Neural cell (in vitro differentiated cells): ENCODE measurements around the gene SPTBN2. TPM values are rescaled to one million over a fixed set of nuclear protein-coding genes. Genes with fewer than 3 reads are reported as not detected.

ENCODE experiments used
- H2AFZ ChIP-seq: fragments of 200-600, 300-800 bp; sonication (generic), shearing (Covaris generic); 2 replicates; pipeline ENCODE4 v1.6.0; 2014; ENCODE audit warnings: low read depth, mild to moderate bottlenecking, antibody characterized with exemption, low read length, moderate library complexity
- H3F3A ChIP-seq: fragments of 200-600 bp; shearing (Covaris generic); 2 replicates; pipeline ENCODE4 v1.6.1; 2016; ENCODE audit warnings: mild to moderate bottlenecking, moderate library complexity, mixed read lengths, antibody characterized with exemption, low read length; ENCODE audit not compliant: insufficient read depth, poor library complexity, severe bottlenecking
- H3K27ac ChIP-seq: fragments of 200-600, 300-800 bp; sonication (generic), shearing (Covaris generic); 2 replicates; pipeline ENCODE4 v1.5.1; 2014; ENCODE audit warnings: mild to moderate bottlenecking, low read length, moderate library complexity
- H3K27me3 ChIP-seq: fragments of 300-800, 200-600 bp; sonication (generic), shearing (Covaris generic); 2 replicates; pipeline ENCODE4 v1.6.0; 2014; ENCODE audit warnings: mild to moderate bottlenecking, low read depth, low read length, moderate library complexity; ENCODE audit not compliant: insufficient read depth
- H3K36me3 ChIP-seq: fragments of 300-800, 200-600 bp; sonication (generic), shearing (Covaris generic); 2 replicates; pipeline ENCODE4 v1.5.1; 2014; ENCODE audit warnings: mild to moderate bottlenecking, antibody characterized with exemption, low read length, moderate library complexity; ENCODE audit not compliant: insufficient read depth
- H3K4me2 ChIP-seq: fragments of 300-800, 200-600 bp; sonication (generic), shearing (Covaris generic); 2 replicates; pipeline ENCODE4 v1.6.0; 2014; ENCODE audit warnings: mild to moderate bottlenecking, low read length
- H3K4me3 ChIP-seq: fragments of 300-800, 200-600 bp; sonication (generic), shearing (Covaris generic); 2 replicates; pipeline ENCODE4 v1.5.1; 2014; ENCODE audit warnings: mild to moderate bottlenecking, low read length, moderate library complexity
- H3K79me2 ChIP-seq: fragments of 200-600 bp; shearing (Covaris generic); replicated peaks from 2 replicates; pipeline ENCODE4 v1.6.0; 2014; ENCODE audit warnings: mild to moderate bottlenecking, low read length, moderate library complexity; ENCODE audit not compliant: insufficient read depth
- H3K9ac ChIP-seq: fragments of 300-800, 200-600 bp; sonication (generic), shearing (Covaris generic); 2 replicates; pipeline ENCODE4 v1.6.1; 2016; ENCODE audit warnings: mild to moderate bottlenecking, low read length, mixed read lengths
- H3K9me2 ChIP-seq: fragments of 200-600 bp; shearing (Covaris generic); 2 replicates; pipeline ENCODE4 v1.6.1; 2016; ENCODE audit warnings: mild to moderate bottlenecking, low read length, mixed read lengths; ENCODE audit not compliant: insufficient read depth
- H3K9me3 ChIP-seq: fragments of 200-600, 300-800 bp; sonication (generic), shearing (Covaris generic); 2 replicates; pipeline ENCODE4 v1.6.1; 2016; ENCODE audit warnings: mild to moderate bottlenecking, mixed run types, low read length, moderate library complexity, mixed read lengths
- H4K20me1 ChIP-seq: fragments of 200-600 bp; shearing (Covaris generic); 2 replicates; pipeline ENCODE4 v1.6.1; 2016; ENCODE audit warnings: mild to moderate bottlenecking, mixed run types; ENCODE audit not compliant: insufficient read depth
- CTCF ChIP-seq: fragments of 450-650 bp; IDR thresholded peaks from 2 replicates; pipeline ENCODE4 v1.5.1; 2014; ENCODE audit warnings: antibody characterized with exemption, mild to moderate bottlenecking, moderate library complexity; ENCODE audit not compliant: poor library complexity, severe bottlenecking
- EP300 ChIP-seq: fragments of 450-650 bp; conservative IDR thresholded peaks from 2 replicates; pipeline ENCODE4 v1.6.1; 2014; ENCODE audit warnings: antibody characterized with exemption, mild to moderate bottlenecking, moderate library complexity; ENCODE audit not compliant: poor library complexity, severe bottlenecking
- EZH2 ChIP-seq: fragments of 200-600, 300-800 bp; shearing (Covaris generic), sonication (generic); IDR thresholded peaks from 2 replicates; pipeline ENCODE4 v1.6.1; 2014; ENCODE audit warnings: antibody characterized with exemption, low read length, borderline replicate concordance, mild to moderate bottlenecking; ENCODE audit not compliant: insufficient read depth, poor library complexity, severe bottlenecking
- MXI1 ChIP-seq: fragments of 450-650 bp; conservative IDR thresholded peaks from 2 replicates; pipeline ENCODE4 v1.6.1; 2014; ENCODE audit warnings: antibody characterized with exemption, mild to moderate bottlenecking; ENCODE audit not compliant: poor library complexity, severe bottlenecking
- POLR2AphosphoS5 ChIP-seq: IDR thresholded peaks from 2 replicates; pipeline ENCODE4 v1.6.1; 2012
- RAD21 ChIP-seq: fragments of 450-650 bp; conservative IDR thresholded peaks from 2 replicates; pipeline ENCODE4 v1.6.1; 2014; ENCODE audit warnings: antibody characterized with exemption, mild to moderate bottlenecking, moderate library complexity
- SMC3 ChIP-seq: fragments of 450-650 bp; conservative IDR thresholded peaks from 2 replicates; pipeline ENCODE4 v1.6.1; 2014; ENCODE audit warnings: antibody characterized with exemption, mild to moderate bottlenecking, moderate library complexity; ENCODE audit not compliant: poor library complexity
- TAF1 ChIP-seq: IDR thresholded peaks from 2 replicates; pipeline ENCODE4 v1.6.1; 2012; ENCODE audit warnings: low read depth
- polyA plus RNA-seq: library from polyadenylated mRNA; depleted of rRNA; stranded (reverse); fragments of >200 nt; gene quantifications from 2 replicates; pipeline ENCODE4 v1.2.3, GENCODE V29; 2014
- TF ChIP-seq, protein P1 (sequence below): IDR thresholded peaks from 2 replicates; pipeline ENCODE4 v1.6.1; 2012; ENCODE audit warnings: borderline replicate concordance

Gene SPTBN2
- polyA plus RNA-seq, 1 donor from 2014 or later = 159 TPM

DNA sequence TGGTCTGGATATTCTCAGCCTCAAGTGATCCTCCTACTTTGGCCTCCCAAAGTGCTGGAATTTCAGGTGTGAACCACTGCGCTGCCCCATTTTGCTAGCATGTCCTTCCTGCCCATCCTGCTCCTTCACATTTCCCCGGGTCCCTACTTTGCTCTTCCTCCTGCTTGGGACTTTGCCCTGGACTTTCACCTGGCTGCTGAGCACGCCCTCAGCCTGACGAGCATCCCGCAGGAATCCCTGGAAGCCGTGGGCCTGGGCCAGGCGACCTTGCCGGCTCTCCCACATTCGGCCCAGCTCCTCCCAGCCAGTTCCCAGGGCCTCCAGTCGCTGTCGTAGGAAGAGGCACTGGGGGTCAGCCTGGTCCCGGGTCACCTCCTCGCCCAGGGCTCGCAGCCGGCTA lies 28.7 kb downstream of the SPTBN2 start:
- H4K20me1 ChIP-seq = no peaks in the 10 kb centered on the region
- no peaks in the 10 kb centered on the region for H3K79me2 ChIP-seq
- no peaks in the 10 kb centered on the region for H3K9me2 ChIP-seq
- no peak overlapping the region for H2AFZ ChIP-seq
- H3K9ac ChIP-seq = no peak overlapping the region
- H3K9me3 ChIP-seq = no peaks in the 10 kb centered on the region
- no peak overlapping the region for H3K4me3 ChIP-seq
- TF ChIP-seq MXI1 = no peak
- TF ChIP-seq TAF1 = no peak
- TF ChIP-seq EZH2 = no peak
- H3K36me3 ChIP-seq = peaks cover 23% of the 10 kb centered on the region
- no peaks in the 10 kb centered on the region for H3K27me3 ChIP-seq
- H3F3A ChIP-seq = no peaks in the 10 kb centered on the region
- no peak overlapping the region for H3K4me2 ChIP-seq
- H3K27ac ChIP-seq = no peak overlapping the region

DNA sequence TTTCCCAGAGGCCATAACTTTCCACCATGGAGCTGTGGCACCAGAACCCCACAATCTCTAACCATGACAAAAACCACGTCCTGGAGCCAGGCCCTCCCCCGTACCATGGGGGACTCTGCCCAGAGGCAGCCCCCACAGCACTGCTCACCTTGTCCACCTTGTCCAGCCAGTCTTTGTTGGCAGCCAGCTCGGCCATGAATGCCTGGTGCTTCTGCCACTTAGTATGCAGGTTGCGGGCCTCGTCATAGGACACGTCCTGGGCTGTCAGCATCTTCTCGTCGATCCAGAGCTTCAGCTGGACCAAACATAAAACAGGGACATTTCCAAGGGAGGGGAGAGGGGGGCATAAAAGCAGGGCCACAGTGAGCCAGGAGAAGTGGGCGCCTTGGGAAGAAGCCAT lies 30.5 kb downstream of the SPTBN2 start:
- Histone ChIP-seq H3K9me2 (no peaks in the 10 kb centered on the region), H3K27ac (no peak overlapping the region), H3F3A (no peaks in the 10 kb centered on the region), H2AFZ (no peak overlapping the region), H3K4me2 (no peak overlapping the region), H3K36me3 (peaks cover 23% of the 10 kb centered on the region), H4K20me1 (no peaks in the 10 kb centered on the region), H3K9me3 (no peaks in the 10 kb centered on the region), H3K27me3 (no peaks in the 10 kb centered on the region), H3K9ac (no peak overlapping the region), H3K79me2 (no peaks in the 10 kb centered on the region), H3K4me3 (no peak overlapping the region)
- TF ChIP-seq, protein P1, sequence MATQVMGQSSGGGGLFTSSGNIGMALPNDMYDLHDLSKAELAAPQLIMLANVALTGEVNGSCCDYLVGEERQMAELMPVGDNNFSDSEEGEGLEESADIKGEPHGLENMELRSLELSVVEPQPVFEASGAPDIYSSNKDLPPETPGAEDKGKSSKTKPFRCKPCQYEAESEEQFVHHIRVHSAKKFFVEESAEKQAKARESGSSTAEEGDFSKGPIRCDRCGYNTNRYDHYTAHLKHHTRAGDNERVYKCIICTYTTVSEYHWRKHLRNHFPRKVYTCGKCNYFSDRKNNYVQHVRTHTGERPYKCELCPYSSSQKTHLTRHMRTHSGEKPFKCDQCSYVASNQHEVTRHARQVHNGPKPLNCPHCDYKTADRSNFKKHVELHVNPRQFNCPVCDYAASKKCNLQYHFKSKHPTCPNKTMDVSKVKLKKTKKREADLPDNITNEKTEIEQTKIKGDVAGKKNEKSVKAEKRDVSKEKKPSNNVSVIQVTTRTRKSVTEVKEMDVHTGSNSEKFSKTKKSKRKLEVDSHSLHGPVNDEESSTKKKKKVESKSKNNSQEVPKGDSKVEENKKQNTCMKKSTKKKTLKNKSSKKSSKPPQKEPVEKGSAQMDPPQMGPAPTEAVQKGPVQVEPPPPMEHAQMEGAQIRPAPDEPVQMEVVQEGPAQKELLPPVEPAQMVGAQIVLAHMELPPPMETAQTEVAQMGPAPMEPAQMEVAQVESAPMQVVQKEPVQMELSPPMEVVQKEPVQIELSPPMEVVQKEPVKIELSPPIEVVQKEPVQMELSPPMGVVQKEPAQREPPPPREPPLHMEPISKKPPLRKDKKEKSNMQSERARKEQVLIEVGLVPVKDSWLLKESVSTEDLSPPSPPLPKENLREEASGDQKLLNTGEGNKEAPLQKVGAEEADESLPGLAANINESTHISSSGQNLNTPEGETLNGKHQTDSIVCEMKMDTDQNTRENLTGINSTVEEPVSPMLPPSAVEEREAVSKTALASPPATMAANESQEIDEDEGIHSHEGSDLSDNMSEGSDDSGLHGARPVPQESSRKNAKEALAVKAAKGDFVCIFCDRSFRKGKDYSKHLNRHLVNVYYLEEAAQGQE = no peak
- TF ChIP-seq EP300 (no peak), TAF1 (no peak), CTCF (no peak), RAD21 (no peak), MXI1 (no peak)

- Histone ChIP-seq H3K27ac (no peak overlapping the region), H3K9ac (no peak overlapping the region), H3K79me2 (no peaks in the 10 kb centered on the region), H3K9me3 (no peaks in the 10 kb centered on the region), H4K20me1 (no peaks in the 10 kb centered on the region), H3K27me3 (no peaks in the 10 kb centered on the region), H3K4me2 (no peak overlapping the region), H3F3A (no peaks in the 10 kb centered on the region), H3K4me3 (no peak overlapping the region), H3K36me3 (peaks cover 23% of the 10 kb centered on the region), H2AFZ (no peak overlapping the region), H3K9me2 (no peaks in the 10 kb centered on the region)
- TF ChIP-seq, protein P1 = no peak
- TF ChIP-seq SMC3 (no peak), POLR2AphosphoS5 (no peak), CTCF (no peak), EZH2 (no peak), RAD21 (no peak), TAF1 (no peak), EP300 (no peak), MXI1 (no peak)
These were observed 31.0 kb downstream of the SPTBN2 start for GRCh38 chr11:66697988-66698387.
